ENCODE measurements around the gene ADCK2. TPM values are rescaled to one million over a fixed set of nuclear protein-coding genes. Genes with fewer than 3 reads are reported as not detected.

Gene ADCK2
- total RNA-seq, 3 donors from 2014 or later (not counting 1 experiment from before 2014, with no cell fraction given), result 12.6 to 20.7 (median 15.8) TPM

DNA sequence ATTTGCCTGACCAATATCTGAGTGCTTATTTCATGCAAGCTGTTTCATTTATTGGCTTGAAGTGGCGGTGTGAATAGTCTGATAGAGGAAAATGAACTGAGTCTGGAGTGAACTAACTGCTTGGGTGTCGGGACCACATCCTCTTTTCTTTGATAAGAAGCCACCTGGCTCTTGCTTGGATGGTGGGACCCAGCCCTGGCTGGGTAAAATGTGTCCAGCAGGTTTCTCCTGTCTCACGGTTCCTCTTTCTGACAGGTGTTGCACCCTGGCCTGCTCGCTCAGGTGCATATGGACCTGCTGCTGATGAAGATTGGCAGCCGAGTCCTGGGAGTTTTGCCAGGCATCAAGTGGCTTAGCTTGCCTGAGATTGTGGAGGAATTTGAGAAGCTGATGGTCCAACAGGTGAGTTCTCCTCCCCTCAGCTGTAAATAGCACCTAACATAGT, 1.6 kb downstream of the ADCK2 start:
- peaks cover 5% of the 10 kb centered on the region for H3K36me3 ChIP-seq (ENCODE audit: control insufficient read depth, insufficient read depth, low read length)
- H3K4me3 Mint-ChIP-seq, result peak overlapping the region; percentile 88
- intact Hi-C loops (cut with micrococcal nuclease), result no loop called here
- H3K9me3 ChIP-seq (ENCODE audit: control insufficient read depth, insufficient read depth, low read length), result no peaks in the 10 kb centered on the region
- peaks cover 37 to 39% of the 10 kb centered on the region in 2 donors for H3K4me1 Mint-ChIP-seq
- H3K9me3 Mint-ChIP-seq, result no peaks in the 10 kb centered on the region
- H3K36me3 Mint-ChIP-seq, result no peaks in the 10 kb centered on the region
- H3K27me3 Mint-ChIP-seq (ENCODE audit: low read depth in 2 of 2), result no peaks in the 10 kb centered on the region
- peaks cover 31% of the 10 kb centered on the region for H3K4me1 ChIP-seq (ENCODE audit: control insufficient read depth, insufficient read depth, low read length)
- H3K27ac Mint-ChIP-seq, result peak overlapping the region; percentile 54 to 87
- H3K4me3 ChIP-seq (ENCODE audit: low read length), result no peak overlapping the region
- no peak for ATAC-seq
- H3K27me3 ChIP-seq (ENCODE audit: control insufficient read depth, insufficient read depth, low read length), result no peaks in the 10 kb centered on the region
- peak overlapping the region; percentile 82 for H3K27ac ChIP-seq (ENCODE audit: low read length)
- no peak for DNase-seq
- TF ChIP-seq, protein P1, sequence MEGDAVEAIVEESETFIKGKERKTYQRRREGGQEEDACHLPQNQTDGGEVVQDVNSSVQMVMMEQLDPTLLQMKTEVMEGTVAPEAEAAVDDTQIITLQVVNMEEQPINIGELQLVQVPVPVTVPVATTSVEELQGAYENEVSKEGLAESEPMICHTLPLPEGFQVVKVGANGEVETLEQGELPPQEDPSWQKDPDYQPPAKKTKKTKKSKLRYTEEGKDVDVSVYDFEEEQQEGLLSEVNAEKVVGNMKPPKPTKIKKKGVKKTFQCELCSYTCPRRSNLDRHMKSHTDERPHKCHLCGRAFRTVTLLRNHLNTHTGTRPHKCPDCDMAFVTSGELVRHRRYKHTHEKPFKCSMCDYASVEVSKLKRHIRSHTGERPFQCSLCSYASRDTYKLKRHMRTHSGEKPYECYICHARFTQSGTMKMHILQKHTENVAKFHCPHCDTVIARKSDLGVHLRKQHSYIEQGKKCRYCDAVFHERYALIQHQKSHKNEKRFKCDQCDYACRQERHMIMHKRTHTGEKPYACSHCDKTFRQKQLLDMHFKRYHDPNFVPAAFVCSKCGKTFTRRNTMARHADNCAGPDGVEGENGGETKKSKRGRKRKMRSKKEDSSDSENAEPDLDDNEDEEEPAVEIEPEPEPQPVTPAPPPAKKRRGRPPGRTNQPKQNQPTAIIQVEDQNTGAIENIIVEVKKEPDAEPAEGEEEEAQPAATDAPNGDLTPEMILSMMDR (IDR thresholded peaks at IDR 0.05), result no peak
- WGBS (ENCODE audit: insufficient coverage), result 66% methylated on average over 5 of the region's 5 CpGs

DNA sequence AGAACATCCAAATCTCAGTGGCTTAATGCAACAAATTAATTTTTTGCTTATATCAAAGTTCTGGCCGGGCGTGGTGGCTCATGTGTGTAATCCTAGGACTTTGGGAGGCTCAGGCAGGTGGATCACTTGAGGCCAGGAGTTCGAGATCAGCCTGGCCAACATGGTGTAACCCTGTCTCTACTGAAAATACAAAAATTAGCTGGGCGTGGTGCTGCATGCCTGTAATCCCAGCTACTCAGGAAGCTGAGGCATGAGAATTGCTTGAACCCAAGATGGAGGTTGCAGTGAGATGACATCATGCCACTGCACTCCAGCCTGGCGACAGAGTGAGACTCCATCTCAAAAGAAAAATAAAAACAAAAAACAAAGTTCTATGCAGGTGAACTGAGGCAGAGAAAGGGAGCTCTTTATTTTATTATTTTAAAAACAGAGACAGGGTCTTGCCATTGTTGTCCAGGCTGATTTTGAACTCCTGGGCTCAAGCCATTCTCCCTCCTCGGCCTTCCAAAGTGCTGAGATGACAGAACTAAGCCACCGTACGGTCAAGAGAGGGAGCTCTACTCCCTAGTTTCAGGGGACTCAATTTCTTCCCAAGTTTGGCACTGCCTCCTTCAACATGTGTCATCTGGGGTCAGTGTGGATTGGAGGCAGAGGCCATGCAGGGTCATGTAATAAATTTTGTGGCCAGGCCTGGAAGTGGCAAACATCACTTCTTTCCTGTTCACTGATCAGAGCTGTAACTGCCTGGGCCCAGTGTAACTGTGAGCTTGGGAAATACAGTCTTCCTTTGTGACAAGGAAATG, 2.4 kb downstream of the ADCK2 start:
- peaks cover 31% of the 10 kb centered on the region for H3K4me1 ChIP-seq (ENCODE audit: control insufficient read depth, insufficient read depth, low read length)
- H3K27ac Mint-ChIP-seq, result peak overlapping the region; percentile 54 to 87
- DNase-seq, result no peak
- H3K36me3 Mint-ChIP-seq, result no peaks in the 10 kb centered on the region
- peaks cover 37 to 39% of the 10 kb centered on the region in 2 donors for H3K4me1 Mint-ChIP-seq
- intact Hi-C loops (cut with micrococcal nuclease), result no loop called here
- peak overlapping the region; percentile 88 for H3K4me3 Mint-ChIP-seq
- 73% methylated on average over 8 of the region's 8 CpGs for WGBS (ENCODE audit: insufficient coverage)
- H3K9me3 Mint-ChIP-seq, result no peaks in the 10 kb centered on the region
- no peaks in the 10 kb centered on the region for H3K27me3 Mint-ChIP-seq (ENCODE audit: low read depth in 2 of 2)
- TF ChIP-seq, protein P1 (IDR thresholded peaks at IDR 0.05), result no peak
- no peak overlapping the region for H3K4me3 ChIP-seq (ENCODE audit: low read length)
- no peaks in the 10 kb centered on the region for H3K9me3 ChIP-seq (ENCODE audit: control insufficient read depth, insufficient read depth, low read length)
- ATAC-seq, result no peak
- no peaks in the 10 kb centered on the region for H3K27me3 ChIP-seq (ENCODE audit: control insufficient read depth, insufficient read depth, low read length)
- H3K36me3 ChIP-seq (ENCODE audit: control insufficient read depth, insufficient read depth, low read length), result peaks cover 6% of the 10 kb centered on the region
- H3K27ac ChIP-seq (ENCODE audit: low read length), result no peak overlapping the region

GRCh38 chr7:140675726-140676125, 3.0 kb downstream of the ADCK2 start:
- Mint-ChIP-seq H3K27ac (peak overlapping the region in 1 of 2 donors; percentile 87), H3K36me3 (no peaks in the 10 kb centered on the region), H3K9me3 (no peaks in the 10 kb centered on the region), H3K4me3 (peak overlapping the region; percentile 40), H3K4me1 (peaks cover 37 to 39% of the 10 kb centered on the region in 2 donors), H3K27me3 (ENCODE audit: low read depth in 2 of 2) (no peaks in the 10 kb centered on the region)
- intact Hi-C loops (cut with micrococcal nuclease), result no loop called here
- WGBS (ENCODE audit: insufficient coverage), result 93% methylated on average over 4 of the region's 4 CpGs
- peaks cover 31% of the 10 kb centered on the region for H3K4me1 ChIP-seq (ENCODE audit: control insufficient read depth, insufficient read depth, low read length)
- DNase-seq (no peak), ATAC-seq (no peak)
- no peak overlapping the region for H3K27ac ChIP-seq (ENCODE audit: low read length)
- no peaks in the 10 kb centered on the region for H3K27me3 ChIP-seq (ENCODE audit: control insufficient read depth, insufficient read depth, low read length)
- H3K4me3 ChIP-seq (ENCODE audit: low read length), result no peak overlapping the region
- H3K36me3 ChIP-seq (ENCODE audit: control insufficient read depth, insufficient read depth, low read length), result peaks cover 8% of the 10 kb centered on the region
- TF ChIP-seq, protein P1 (IDR thresholded peaks at IDR 0.05), result no peak
- H3K9me3 ChIP-seq (ENCODE audit: control insufficient read depth, insufficient read depth, low read length), result no peaks in the 10 kb centered on the region
